Liver (tissue), 3 donors: ENCODE measurements around the gene OR6P1.

Experiments used
- ATF3 ChIP-seq: IDR thresholded peaks from 2 replicates; pipeline ENCODE4 v1.6.1; 2016; ENCODE audit warnings: antibody characterized with exemption
- CTCF ChIP-seq: fragments of 150-350 bp; IDR thresholded peaks from 2 replicates; pipeline ENCODE4 v1.5.1; 2017; ENCODE audit warnings: improper control_type of control experiment, low read depth, low read length; ENCODE audit not compliant: missing input control
- MAX ChIP-seq: IDR thresholded peaks from 2 replicates; pipeline ENCODE4 v1.6.1; 2016; ENCODE audit warnings: antibody characterized with exemption
- donor health status: healthy.
- donor health status: healthy.

GRCh38 chr1:158552296-158552695 lies 18.1 kb downstream of the OR6P1 start:
- no peak for TF ChIP-seq ATF3
- no peak for TF ChIP-seq CTCF
- TF ChIP-seq MAX = no peak
